GM23248 (cell line): ENCODE data around the gene C17orf50.

Experiments used
- EZH2 ChIP-seq: fragments of 200-600 bp; sonication (generic); IDR thresholded peaks from 2 replicates; pipeline ENCODE4 v1.6.1; 2018; ENCODE audit warnings: antibody characterized with exemption, mild to moderate bottlenecking; ENCODE audit not compliant: insufficient read depth, poor library complexity, severe bottlenecking
- EZH2phosphoT487 ChIP-seq: fragments of 200-600 bp; sonication (generic); IDR thresholded peaks from 2 replicates; pipeline ENCODE4 v1.6.1; 2018; ENCODE audit warnings: antibody characterized with exemption, moderate library complexity, mild to moderate bottlenecking, low read depth; ENCODE audit not compliant: insufficient read depth

DNA sequence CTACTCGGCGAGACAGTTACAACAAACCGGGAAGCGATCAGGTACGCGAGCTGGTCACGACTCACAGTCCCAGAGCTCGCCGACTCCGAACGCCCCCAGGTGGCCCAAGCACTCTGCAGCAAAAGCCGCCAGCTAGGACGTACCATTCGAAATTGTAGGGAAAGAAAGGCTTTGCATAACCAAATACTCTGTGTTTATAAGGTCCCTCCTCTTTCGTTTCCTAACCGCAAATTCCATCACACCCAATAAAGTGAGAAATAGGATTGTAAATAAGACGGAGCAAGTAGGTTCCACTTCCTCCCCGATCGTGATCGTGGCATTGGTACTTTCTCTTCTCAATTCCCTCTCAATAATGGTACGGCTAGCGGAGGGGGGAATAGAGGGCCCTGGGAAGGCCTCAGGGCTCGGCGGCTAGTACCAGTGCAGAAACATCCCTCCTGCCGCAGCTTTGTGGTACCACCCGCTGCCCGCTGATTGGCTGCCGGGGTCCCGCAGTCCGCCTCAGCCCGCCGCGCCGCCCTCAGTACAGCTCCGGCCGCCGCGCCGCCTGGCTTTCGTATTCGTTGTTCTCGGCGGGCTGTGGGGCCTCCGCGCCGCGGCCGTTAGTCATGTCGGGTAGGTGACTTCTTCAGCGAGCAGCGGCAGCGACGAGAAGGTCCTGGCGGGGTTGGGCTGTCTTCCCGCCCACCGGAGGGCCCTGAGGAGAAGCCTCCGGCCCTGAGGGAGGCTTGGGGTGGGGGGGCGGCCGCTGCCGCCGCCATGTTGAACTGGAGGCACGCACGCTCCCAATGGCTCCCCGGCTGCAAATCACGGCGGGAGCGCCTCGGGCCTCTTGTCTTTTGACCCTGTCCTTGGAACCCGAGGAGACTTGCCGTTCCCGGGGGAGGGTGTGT lies 48.5 kb downstream of the C17orf50 start, which contains the start of gene TAF15:
- TF ChIP-seq EZH2 (no peak), EZH2phosphoT487 (no peak)
